Myocyte (in vitro differentiated cells): Measurements from ENCODE around the gene HK3. TPM values are rescaled to one million over a fixed set of nuclear protein-coding genes. Genes with fewer than 3 reads are reported as not detected.

ENCODE experiments used
- total RNA-seq: library from RNA; depleted of rRNA; stranded (reverse); fragments of >200 nt; gene quantifications from 2 replicates; pipeline ENCODE4 v1.2.3, GENCODE V29; 2014

HK3 gene
- total RNA-seq, 1 donor from 2014 or later: not detected

Other genes with a start within 250 kb of the HK3 start
- gene UNC5A, start 88.8 kb downstream of the HK3 start, total RNA-seq: 0.21 and 0.68 TPM in 2 replicates
- 23.3 and 25.8 TPM in 2 replicates for gene UIMC1, start 107.4 kb upstream of the HK3 start, total RNA-seq
- 13.4 and 15.0 TPM in 2 replicates for gene ZNF346, start 123.3 kb upstream of the HK3 start, total RNA-seq
- gene FGFR4, start 187.6 kb upstream of the HK3 start, total RNA-seq: 128 and 222 TPM in 2 replicates
- 37.0 and 39.6 TPM in 2 replicates for gene NSD1, start 234.4 kb upstream of the HK3 start, total RNA-seq